Measurements from ENCODE around the gene ZNF668.

The ZNF668 gene

DNA sequence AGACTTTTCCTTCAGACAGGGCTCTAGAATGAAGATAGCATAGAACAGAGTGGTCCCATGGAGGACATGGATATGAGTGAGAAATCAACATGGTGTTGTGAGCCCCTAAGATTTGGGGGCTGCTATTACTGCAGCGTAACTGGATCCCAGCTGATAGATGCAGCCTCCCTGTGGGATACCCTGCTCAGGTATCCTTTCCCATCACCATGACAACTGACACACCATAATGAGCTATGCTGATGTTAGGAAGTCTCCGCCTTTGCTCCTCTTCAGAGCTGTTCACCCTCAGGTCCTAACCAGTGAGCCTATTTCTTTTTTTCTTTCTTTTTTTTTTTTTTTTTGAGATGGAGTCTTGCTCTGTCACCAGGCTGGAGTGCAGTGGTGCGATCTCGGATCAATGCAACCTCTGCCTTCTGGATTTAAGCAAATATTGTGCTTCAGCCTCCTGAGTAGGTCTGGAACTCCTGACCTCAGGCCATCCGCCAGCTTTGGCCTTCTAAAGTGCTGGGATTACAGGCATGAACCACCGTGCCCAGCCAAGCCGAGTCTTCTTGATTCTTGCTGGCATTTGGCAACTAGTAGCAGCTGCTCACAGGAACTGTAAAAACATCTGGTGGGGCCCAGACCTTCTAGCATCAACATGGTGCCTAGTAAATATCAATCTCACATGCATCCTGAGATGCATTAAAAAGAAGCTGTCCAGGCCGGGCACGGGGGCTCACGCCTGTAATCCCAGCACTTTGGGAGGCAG is 23.6 kb downstream of the ZNF668 start:
- Histone ChIP-seq H3K27me3 (ENCODE audit: insufficient read depth, low read length) (no peaks in the 10 kb centered on the region), H3K4me3 (ENCODE audit: low read depth, low read length) (no peak overlapping the region), H3K36me3 (ENCODE audit: insufficient read depth, low read length) (no peaks in the 10 kb centered on the region), H3K4me1 (ENCODE audit: control insufficient read depth, insufficient read depth, low read length, unreplicated experiment) (peaks cover 10% of the 10 kb centered on the region), H3K79me2 (ENCODE audit: control insufficient read depth, insufficient read depth, low read length, unreplicated experiment) (no peaks in the 10 kb centered on the region), H2AFZ (ENCODE audit: low read length, unreplicated experiment) (no peak overlapping the region), H3K27ac (ENCODE audit: low read depth, low read length) (no peak overlapping the region)

- Histone ChIP-seq H3K27ac (ENCODE audit: low read depth, low read length) (no peak overlapping the region), H3K79me2 (ENCODE audit: control insufficient read depth, insufficient read depth, low read length, unreplicated experiment) (no peaks in the 10 kb centered on the region), H3K36me3 (ENCODE audit: insufficient read depth, low read length) (peaks cover 3% of the 10 kb centered on the region; the same call in 1 of the 2 replicates), H2AFZ (ENCODE audit: low read length, unreplicated experiment) (no peak overlapping the region), H3K4me3 (ENCODE audit: low read depth, low read length) (no peak overlapping the region), H3K4me1 (ENCODE audit: control insufficient read depth, insufficient read depth, low read length, unreplicated experiment) (no peaks in the 10 kb centered on the region), H3K27me3 (ENCODE audit: insufficient read depth, low read length) (no peaks in the 10 kb centered on the region)
Observed at GRCh38 chr16:31043898-31044481, 30.1 kb downstream of the ZNF668 start.

DNA sequence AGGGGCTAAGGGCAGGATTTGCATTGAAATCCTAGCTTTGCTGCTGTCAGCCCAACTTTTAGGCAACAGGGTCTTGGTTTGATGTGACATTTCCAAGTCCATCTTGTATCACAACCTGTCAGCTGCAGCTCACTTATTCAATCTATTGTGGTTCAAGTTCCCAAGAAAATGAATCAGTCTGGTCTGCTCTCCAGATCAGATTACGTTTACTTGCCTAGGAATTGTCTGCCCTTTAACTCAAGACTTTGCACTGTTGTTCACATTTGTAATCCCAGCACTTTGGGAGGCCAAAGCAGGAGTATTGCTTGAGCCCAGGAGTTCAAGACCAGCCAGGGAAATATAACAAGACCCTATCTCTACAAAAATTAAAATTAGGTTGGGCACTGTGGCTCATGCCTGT is 30.7 kb downstream of the ZNF668 start:
- peaks cover 7% of the 10 kb centered on the region; the same call in 1 of the 2 replicates for H3K36me3 ChIP-seq (ENCODE audit: insufficient read depth, low read length)

DNA sequence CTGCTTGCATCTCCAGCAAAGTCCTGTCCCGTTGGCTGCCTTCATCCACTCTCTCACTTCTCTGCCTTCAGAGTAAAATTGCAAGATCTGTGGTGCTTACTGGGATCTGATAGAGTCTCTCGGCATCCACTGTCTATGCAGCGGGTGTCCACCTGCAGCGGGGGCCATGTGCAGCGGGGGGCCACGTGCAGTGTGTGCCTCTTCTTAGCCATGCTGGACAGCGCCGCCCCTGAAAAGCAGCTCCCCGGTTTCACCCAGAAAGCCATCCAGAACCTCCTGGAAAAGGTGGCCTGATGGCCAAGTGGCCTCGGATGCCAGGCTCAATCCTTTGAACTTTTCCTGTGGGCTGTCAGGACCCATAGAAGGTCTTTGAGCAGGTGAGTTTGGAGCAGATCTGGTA is 31.2 kb downstream of the ZNF668 start:
- Histone ChIP-seq H3K27ac (ENCODE audit: low read depth, low read length) (no peak overlapping the region), H2AFZ (ENCODE audit: low read length, unreplicated experiment) (no peak overlapping the region), H3K36me3 (ENCODE audit: insufficient read depth, low read length) (peaks cover 7% of the 10 kb centered on the region; the same call in 1 of the 2 replicates), H3K79me2 (ENCODE audit: control insufficient read depth, insufficient read depth, low read length, unreplicated experiment) (no peaks in the 10 kb centered on the region), H3K4me1 (ENCODE audit: control insufficient read depth, insufficient read depth, low read length, unreplicated experiment) (no peaks in the 10 kb centered on the region), H3K27me3 (ENCODE audit: insufficient read depth, low read length) (no peaks in the 10 kb centered on the region), H3K4me3 (ENCODE audit: low read depth, low read length) (no peak overlapping the region)

More for the DNA sequence above, 30.7 kb downstream of the ZNF668 start:
- no peaks in the 10 kb centered on the region for H3K4me1 ChIP-seq (ENCODE audit: control insufficient read depth, insufficient read depth, low read length, unreplicated experiment)
- H3K79me2 ChIP-seq (ENCODE audit: control insufficient read depth, insufficient read depth, low read length, unreplicated experiment) = no peaks in the 10 kb centered on the region
- H3K4me3 ChIP-seq (ENCODE audit: low read depth, low read length) = no peak overlapping the region
- H3K27me3 ChIP-seq (ENCODE audit: insufficient read depth, low read length) = no peaks in the 10 kb centered on the region
- no peak overlapping the region for H3K27ac ChIP-seq (ENCODE audit: low read depth, low read length)
- H2AFZ ChIP-seq (ENCODE audit: low read length, unreplicated experiment) = no peak overlapping the region

DNA sequence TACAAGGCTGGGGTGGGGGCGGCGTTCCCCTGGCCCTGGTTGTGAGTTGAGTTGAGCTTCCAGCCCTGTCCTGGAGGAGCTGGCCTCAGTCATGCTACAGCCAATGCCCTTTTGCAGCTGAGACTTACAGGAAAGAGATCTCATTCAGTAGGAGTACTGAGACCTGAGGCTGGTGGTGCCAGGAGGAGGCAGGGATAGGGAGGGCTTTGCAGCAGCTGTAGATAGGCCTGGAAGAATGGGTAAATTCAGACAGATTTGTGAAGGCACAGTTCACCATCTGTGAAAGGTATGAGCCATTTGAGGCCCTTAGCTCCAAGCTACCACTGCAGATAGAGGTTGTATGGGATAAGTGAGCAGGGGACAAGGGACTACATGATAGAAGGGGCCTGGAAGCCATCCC is 35.0 kb downstream of the ZNF668 start:
- Histone ChIP-seq H3K4me1 (ENCODE audit: control insufficient read depth, insufficient read depth, low read length, unreplicated experiment) (peaks cover 3% of the 10 kb centered on the region), H3K79me2 (ENCODE audit: control insufficient read depth, insufficient read depth, low read length, unreplicated experiment) (peaks cover 11% of the 10 kb centered on the region), H3K36me3 (ENCODE audit: insufficient read depth, low read length) (peaks cover 21% of the 10 kb centered on the region), H3K4me3 (ENCODE audit: low read depth, low read length) (no peak overlapping the region), H2AFZ (ENCODE audit: low read length, unreplicated experiment) (no peak overlapping the region), H3K27ac (ENCODE audit: low read depth, low read length) (no peak overlapping the region), H3K27me3 (ENCODE audit: insufficient read depth, low read length) (no peaks in the 10 kb centered on the region)

DNA sequence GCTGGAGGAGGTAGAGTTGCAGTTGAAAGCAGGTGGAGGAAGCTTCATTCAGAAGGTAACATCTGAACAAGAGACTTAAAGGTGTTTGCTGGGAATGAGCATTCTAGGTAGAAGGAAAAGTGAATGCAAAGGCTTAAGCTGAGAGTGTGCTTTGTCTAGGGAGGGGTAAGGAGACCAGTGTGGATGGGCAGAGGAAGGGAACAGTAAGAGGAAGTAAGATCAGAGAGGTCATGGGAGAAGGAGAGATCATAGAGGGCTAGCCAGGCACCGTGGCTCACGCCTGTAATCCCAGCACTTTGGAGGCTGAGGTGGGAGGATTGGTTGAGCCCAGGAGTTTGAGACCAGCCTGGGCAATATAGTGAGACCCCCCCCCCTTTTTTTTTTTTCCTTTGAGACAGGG is 37.3 kb downstream of the ZNF668 start:
- Histone ChIP-seq H3K79me2 (ENCODE audit: control insufficient read depth, insufficient read depth, low read length, unreplicated experiment) (peaks cover 12% of the 10 kb centered on the region), H3K36me3 (ENCODE audit: insufficient read depth, low read length) (peaks cover 18% of the 10 kb centered on the region), H2AFZ (ENCODE audit: low read length, unreplicated experiment) (no peak overlapping the region), H3K4me1 (ENCODE audit: control insufficient read depth, insufficient read depth, low read length, unreplicated experiment) (peaks cover 12% of the 10 kb centered on the region), H3K27ac (ENCODE audit: low read depth, low read length) (no peak overlapping the region), H3K27me3 (ENCODE audit: insufficient read depth, low read length) (no peaks in the 10 kb centered on the region), H3K4me3 (ENCODE audit: low read depth, low read length) (no peak overlapping the region)

GRCh38 chr16:31033709-31034492 is 40.1 kb downstream of the ZNF668 start:
- H3K4me3 ChIP-seq (ENCODE audit: low read depth, low read length) = peak overlapping the region; percentile 96
- H3K79me2 ChIP-seq (ENCODE audit: control insufficient read depth, insufficient read depth, low read length, unreplicated experiment) = peaks cover 12% of the 10 kb centered on the region
- H3K27ac ChIP-seq (ENCODE audit: low read depth, low read length) = peak overlapping the region; percentile 57
- H3K4me1 ChIP-seq (ENCODE audit: control insufficient read depth, insufficient read depth, low read length, unreplicated experiment) = peaks cover 12% of the 10 kb centered on the region
- peaks cover 18% of the 10 kb centered on the region for H3K36me3 ChIP-seq (ENCODE audit: insufficient read depth, low read length)
- H3K27me3 ChIP-seq (ENCODE audit: insufficient read depth, low read length) = no peaks in the 10 kb centered on the region
- peak overlapping the region; percentile 81 for H2AFZ ChIP-seq (ENCODE audit: low read length, unreplicated experiment)

DNA sequence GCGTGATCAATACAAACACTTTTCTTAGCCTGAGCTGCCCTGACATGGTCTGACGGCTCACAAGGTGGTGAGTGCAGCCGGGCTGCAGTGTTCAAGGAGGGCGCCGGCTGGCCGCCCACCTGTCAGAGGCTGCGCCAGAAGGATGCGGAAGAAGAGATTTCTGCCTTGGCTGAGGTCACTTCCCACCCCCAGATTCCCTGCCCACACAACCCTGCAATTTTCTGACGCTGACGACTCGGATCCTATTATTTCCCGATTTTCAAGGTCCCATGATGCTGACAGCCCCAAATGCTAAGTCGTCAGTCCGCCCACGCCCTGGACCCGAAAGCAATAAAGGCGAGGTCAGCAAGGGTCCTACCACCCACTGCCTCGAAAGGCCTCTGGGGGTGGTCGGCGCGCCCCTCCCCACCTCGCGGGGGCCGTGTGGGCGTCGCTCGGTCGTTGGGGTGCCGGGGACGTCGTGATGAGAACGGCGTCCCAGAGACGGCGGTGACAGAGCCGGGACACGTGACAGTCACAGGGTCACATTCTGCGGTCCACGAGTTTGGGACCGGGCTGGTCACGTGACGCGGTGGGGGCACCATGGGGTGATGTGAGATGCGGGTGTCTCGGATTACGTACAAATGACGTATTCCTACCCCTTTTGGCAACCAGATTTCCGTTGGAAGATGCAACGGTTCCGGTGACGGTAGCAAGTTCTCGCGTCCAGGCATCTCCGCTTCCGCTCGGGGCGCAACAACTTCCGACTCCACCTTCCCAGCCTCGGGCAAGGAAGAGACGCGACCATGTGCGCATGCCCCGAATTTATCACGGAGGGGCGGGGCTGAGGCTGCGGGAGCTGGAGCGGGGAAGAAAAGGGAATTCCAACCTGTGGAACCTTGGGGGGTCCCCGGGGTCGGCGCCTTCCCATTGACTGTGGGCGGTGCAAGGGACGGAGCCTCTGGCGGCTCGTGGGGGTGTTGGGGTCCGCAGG is 41.0 kb downstream of the ZNF668 start, which contains the start of gene STX4:
STX4 (plus strand) TSS at position 823 of the 973 bp plus-strand sequence. CDS start 248 bp downstream, outside the sequence.
- H3K4me3 ChIP-seq (ENCODE audit: low read depth, low read length) = peak within 1 kb of the TSS; percentile 96
- H2AFZ ChIP-seq (ENCODE audit: low read length, unreplicated experiment) = peak within 1 kb of the TSS; percentile 87
- H3K27me3 ChIP-seq (ENCODE audit: insufficient read depth, low read length) = no peaks in the 10 kb centered on the region
- H3K79me2 ChIP-seq (ENCODE audit: control insufficient read depth, insufficient read depth, low read length, unreplicated experiment) = peaks cover 12% of the 10 kb centered on the region
- peaks cover 12% of the 10 kb centered on the region for H3K4me1 ChIP-seq (ENCODE audit: control insufficient read depth, insufficient read depth, low read length, unreplicated experiment)
- H3K27ac ChIP-seq (ENCODE audit: low read depth, low read length) = peak within 1 kb of the TSS; percentile 88
- peaks cover 14% of the 10 kb centered on the region for H3K36me3 ChIP-seq (ENCODE audit: insufficient read depth, low read length)

DNA sequence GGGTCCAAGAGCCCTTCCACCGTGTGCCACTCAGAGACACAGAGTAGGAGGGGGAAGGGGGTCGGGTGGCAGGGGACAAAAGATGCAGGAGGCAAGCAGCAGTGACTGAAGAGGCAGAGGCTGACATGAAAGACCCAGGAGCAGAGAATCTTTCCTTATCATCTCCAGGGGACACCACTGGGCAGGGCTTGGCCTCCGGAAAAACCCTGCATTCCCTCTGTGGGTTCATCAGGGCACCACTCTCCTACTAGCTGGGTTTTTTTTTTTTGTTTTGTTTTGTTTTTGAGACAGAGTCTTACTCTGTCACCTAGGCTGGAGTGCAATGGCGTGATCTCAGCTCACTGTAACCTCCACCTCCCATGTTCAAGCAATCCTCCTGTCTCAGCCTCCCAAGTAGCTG is 42.8 kb downstream of the ZNF668 start:
- Histone ChIP-seq H3K79me2 (ENCODE audit: control insufficient read depth, insufficient read depth, low read length, unreplicated experiment) (peaks cover 12% of the 10 kb centered on the region), H3K4me1 (ENCODE audit: control insufficient read depth, insufficient read depth, low read length, unreplicated experiment) (peaks cover 12% of the 10 kb centered on the region), H3K27me3 (ENCODE audit: insufficient read depth, low read length) (no peaks in the 10 kb centered on the region), H3K27ac (ENCODE audit: low read depth, low read length) (no peak overlapping the region), H3K36me3 (ENCODE audit: insufficient read depth, low read length) (peaks cover 9% of the 10 kb centered on the region), H3K4me3 (ENCODE audit: low read depth, low read length) (no peak overlapping the region), H2AFZ (ENCODE audit: low read length, unreplicated experiment) (no peak overlapping the region)

- H2AFZ ChIP-seq (ENCODE audit: low read length, unreplicated experiment) = no peak overlapping the region
- H3K27ac ChIP-seq (ENCODE audit: low read depth, low read length) = no peak overlapping the region
- peaks cover 4% of the 10 kb centered on the region for H3K79me2 ChIP-seq (ENCODE audit: control insufficient read depth, insufficient read depth, low read length, unreplicated experiment)
- no peaks in the 10 kb centered on the region for H3K36me3 ChIP-seq (ENCODE audit: insufficient read depth, low read length)
- no peaks in the 10 kb centered on the region for H3K27me3 ChIP-seq (ENCODE audit: insufficient read depth, low read length)
- no peak overlapping the region for H3K4me3 ChIP-seq (ENCODE audit: low read depth, low read length)
- H3K4me1 ChIP-seq (ENCODE audit: control insufficient read depth, insufficient read depth, low read length, unreplicated experiment) = peaks cover 9% of the 10 kb centered on the region
Observed at GRCh38 chr16:31029272-31029671, 44.8 kb downstream of the ZNF668 start.

Data from ACC112 (cell line).